GM12891 (cell line): Measurements from ENCODE around the gene RAPGEF5.

Source experiments
- PAX5 ChIP-seq: IDR thresholded peaks from 2 replicates; pipeline ENCODE4 v1.6.1; 2011; ENCODE audit warnings: low read length, moderate library complexity, mild to moderate bottlenecking; ENCODE audit not compliant: insufficient read depth, severe bottlenecking
- POLR2A ChIP-seq: IDR thresholded peaks from 2 replicates; pipeline ENCODE4 v1.6.1; 2011; ENCODE audit warnings: low read depth, low read length, control low read depth
- POU2F2 ChIP-seq: IDR thresholded peaks from 2 replicates; pipeline ENCODE4 v1.6.1; 2011; ENCODE audit warnings: low read depth, mild to moderate bottlenecking, control low read depth, low read length, moderate library complexity

DNA sequence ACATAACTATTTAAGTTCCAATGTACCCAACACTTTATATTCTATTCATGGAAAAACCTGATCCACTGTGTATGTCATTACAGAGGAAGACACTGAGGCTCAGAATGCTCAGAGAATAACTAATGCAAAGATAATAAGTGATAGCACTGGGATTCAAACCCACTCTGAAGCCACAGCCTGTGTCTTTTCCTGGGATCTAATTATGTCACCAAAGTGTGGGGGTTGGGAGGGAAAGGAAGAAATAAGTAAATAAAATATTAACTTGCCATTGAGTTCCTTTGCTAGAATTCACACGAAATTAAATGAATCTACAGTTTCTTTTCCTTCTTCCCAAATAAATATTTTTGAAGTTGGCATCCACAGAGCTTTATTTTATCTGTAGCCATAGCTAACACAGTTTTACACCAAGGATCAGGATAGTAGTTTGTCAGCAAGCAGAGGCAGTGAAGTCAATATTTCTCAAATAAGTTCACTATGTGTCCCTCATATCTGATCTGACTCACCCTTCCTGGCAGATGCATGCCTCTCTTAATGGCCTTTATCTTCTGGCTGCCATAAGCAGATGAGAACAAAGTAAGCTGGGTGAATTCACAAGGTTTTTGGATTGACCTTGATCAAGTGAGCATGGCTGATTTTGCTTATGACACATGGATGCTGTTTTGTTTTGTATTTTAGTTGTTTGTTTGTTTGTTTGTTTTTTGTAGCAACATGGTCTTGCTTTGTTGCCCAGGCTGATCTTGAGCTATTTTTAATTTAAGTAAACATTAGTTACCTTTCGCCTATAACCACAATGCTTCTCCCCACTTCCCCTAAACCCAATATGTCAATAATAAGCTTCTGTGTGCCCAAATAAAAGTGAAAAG, 6.3 kb downstream of the RAPGEF5 start:
- TF ChIP-seq POLR2A (no peak), POU2F2 (no peak), PAX5 (no peak)
